Fibroblast of skin of left biceps (primary cell): Measurements from ENCODE around the gene MAP7.
A peak's percentile ranks its signal among the peaks of the same experiment; 100 is the strongest.
"Not testable (repeated sequence)": the region's sequence is repeated elsewhere in the genome, so short reads cannot be mapped to it uniquely, and the experiment has no call there.

Experiments used
- DNase-seq, 2 experiments: peaks; one replicate each; pipeline ENCODE4 v3.0.0-alpha.2; 2013; ENCODE audit warnings: low read depth in 2 of 2

Gene MAP7

GRCh38 chr6:136387316-136387715 lies 162.9 kb downstream of the MAP7 start:
- no peak for DNase-seq

- DNase-seq, result no peak
These were observed 166.8 kb downstream of the MAP7 start for GRCh38 chr6:136383268-136383937.

GRCh38 chr6:136382676-136383252 lies 167.5 kb downstream of the MAP7 start:
- DNase-seq, result no peak

GRCh38 chr6:136378888-136379287 lies 171.3 kb downstream of the MAP7 start:
- no peak for DNase-seq

- DNase-seq, result not testable (repeated sequence)
These were observed 174.4 kb downstream of the MAP7 start for GRCh38 chr6:136375836-136376235.

- no peak for DNase-seq
These were observed 178.3 kb downstream of the MAP7 start for GRCh38 chr6:136371959-136372358.

- no peak for DNase-seq
These were observed 179.1 kb downstream of the MAP7 start for GRCh38 chr6:136370988-136371728.

GRCh38 chr6:136365776-136366354 lies 184.4 kb downstream of the MAP7 start:
- DNase-seq, result no peak

- DNase-seq, result no peak
These were observed 187.5 kb downstream of the MAP7 start for GRCh38 chr6:136362421-136363356.

GRCh38 chr6:136361787-136362186 lies 188.4 kb downstream of the MAP7 start:
- no peak for DNase-seq

GRCh38 chr6:136360783-136361182 lies 189.4 kb downstream of the MAP7 start:
- DNase-seq, result no peak

- DNase-seq, result no peak
These were observed 190.4 kb downstream of the MAP7 start for GRCh38 chr6:136359851-136360250.

GRCh38 chr6:136351518-136352110 lies 198.6 kb downstream of the MAP7 start:
- DNase-seq, result no peak

- DNase-seq, result no peak
These were observed 199.3 kb downstream of the MAP7 start for GRCh38 chr6:136350914-136351313.

GRCh38 chr6:136347847-136348246 lies 202.4 kb downstream of the MAP7 start:
- DNase-seq, result no peak

- no peak for DNase-seq
These were observed 205.1 kb downstream of the MAP7 start for GRCh38 chr6:136345145-136345544.

- DNase-seq, result peak; percentile 89 to 92
These were observed 205.8 kb downstream of the MAP7 start for GRCh38 chr6:136344420-136344819.

GRCh38 chr6:136343700-136344099 lies 206.5 kb downstream of the MAP7 start:
- no peak for DNase-seq

GRCh38 chr6:136343275-136343674 lies 206.9 kb downstream of the MAP7 start:
- no peak for DNase-seq

- DNase-seq, result no peak
These were observed 208.3 kb downstream of the MAP7 start for GRCh38 chr6:136341967-136342366.

- DNase-seq, result no peak
These were observed 208.9 kb downstream of the MAP7 start for GRCh38 chr6:136341367-136341766.
